ENCODE measurements around the gene IGFALS.

GRCh38 chr16:1745181-1745899 lies 48.2 kb downstream of the IGFALS start:
- TF ChIP-seq POLR2AphosphoS5 (IDR thresholded peaks at IDR 0.05) = no peak
- no peak for TF ChIP-seq CTCF (IDR thresholded peaks at IDR 0.05)
- TF ChIP-seq POLR2A (IDR thresholded peaks at IDR 0.05) = no peak
